IMR-90 (cell line): ENCODE measurements around the gene CFAP52. TPM values are rescaled to one million over a fixed set of nuclear protein-coding genes. Genes with fewer than 3 reads are reported as not detected.

Experiments used
- ATAC-seq: fragments of 200-7000 bp; cut with Tn5 transposase; 2 replicates; pipeline ENCODE4 v1.9.1; 2020; ENCODE audit warnings: low read depth, mild to moderate bottlenecking, moderate library complexity
- BruUV-seq: library from RNA; stranded (reverse); fragments of 400-500 nt; replicated peaks from 2 replicates; lab custom pipeline; 2021; lab: Mats Ljungman, UMichigan
- CTCF ChIA-PET: fragments of 300-600 bp; formaldehyde crosslinking; extraction: SDS; loops from one replicate; lab custom pipeline; 2021; ENCODE audit warnings: antibody characterized with exemption; lab: Yijun Ruan, JAX
- POLR2A ChIA-PET: fragments of 300-600 bp; sonication (Branson Sonifier 250); formaldehyde crosslinking; loops from one replicate; lab custom pipeline; 2022; ENCODE audit warnings: antibody characterized with exemption; ENCODE audit not compliant: unreplicated experiment; lab: Charles Lee
- DNase-seq: peaks from one replicate; pipeline ENCODE4 v3.0.0; 2013
- H2AFZ ChIP-seq: replicated peaks from 2 replicates; pipeline ENCODE3; 2013; ENCODE audit warnings: low read length, mild to moderate bottlenecking; ENCODE audit not compliant: poor library complexity
- H2AK5ac ChIP-seq: 2 replicates; pipeline ENCODE4 v1.6.1; 2013; ENCODE audit warnings: low read depth, low read length, inconsistent platforms
- H2AK9ac ChIP-seq: replicated peaks from 2 replicates; pipeline ENCODE3; 2013; ENCODE audit warnings: mild to moderate bottlenecking, low read depth, low read length, moderate library complexity; ENCODE audit not compliant: poor library complexity
- H2BK120ac ChIP-seq: 2 replicates; pipeline ENCODE4 v1.6.1; 2013; ENCODE audit warnings: low read depth, low read length, inconsistent platforms
- H2BK15ac ChIP-seq: 3 replicates; pipeline ENCODE4 v1.6.1; 2013; ENCODE audit warnings: low read depth, low read length, inconsistent platforms
- H2BK20ac ChIP-seq: 2 replicates; pipeline ENCODE4 v1.6.1; 2013; ENCODE audit warnings: low read depth, mild to moderate bottlenecking, inconsistent platforms, low read length, moderate library complexity
- H2BK5ac ChIP-seq: 2 replicates; pipeline ENCODE4 v1.6.1; 2013; ENCODE audit warnings: mild to moderate bottlenecking, low read depth, low read length, inconsistent platforms; ENCODE audit not compliant: poor library complexity, severe bottlenecking
- H3K14ac ChIP-seq: replicated peaks from 2 replicates; pipeline ENCODE4 v1.6.1; 2013; ENCODE audit warnings: low read depth, low read length, inconsistent platforms
- H3K18ac ChIP-seq: 2 replicates; pipeline ENCODE4 v1.6.1; 2013; ENCODE audit warnings: low read depth, low read length, control low read depth
- H3K23ac ChIP-seq: 2 replicates; pipeline ENCODE4 v1.6.1; 2013; ENCODE audit warnings: low read depth, low read length, inconsistent platforms
- H3K27ac ChIP-seq: 2 replicates; pipeline ENCODE4 v1.5.1; 2013; ENCODE audit warnings: mild to moderate bottlenecking, control low read depth, low read length; ENCODE audit not compliant: insufficient read depth
- H3K27me3 ChIP-seq: 2 replicates; pipeline ENCODE4 v1.6.1; 2013; ENCODE audit warnings: low read length; ENCODE audit not compliant: control insufficient read depth, insufficient read depth
- H3K36me3 ChIP-seq: 2 replicates; pipeline ENCODE4 v1.6.1; 2013; ENCODE audit warnings: low read length, mixed read lengths; ENCODE audit not compliant: control insufficient read depth, insufficient read depth
- H3K4ac ChIP-seq: 2 replicates; pipeline ENCODE4 v1.6.1; 2013; ENCODE audit warnings: low read depth, low read length, inconsistent platforms
- H3K4me1 ChIP-seq: 2 replicates; pipeline ENCODE4 v1.6.1; 2013; ENCODE audit warnings: low read length, mixed read lengths; ENCODE audit not compliant: control insufficient read depth, insufficient read depth
- H3K4me2 ChIP-seq: 2 replicates; pipeline ENCODE4 v1.6.1; 2013; ENCODE audit warnings: low read depth, mild to moderate bottlenecking, control low read depth, low read length, moderate library complexity
- H3K4me3 ChIP-seq: 2 replicates; pipeline ENCODE4 v1.5.1; 2013; ENCODE audit warnings: low read depth, mild to moderate bottlenecking, control low read depth, low read length, moderate library complexity; ENCODE audit not compliant: insufficient read depth
- H3K56ac ChIP-seq: 2 replicates; pipeline ENCODE4 v1.6.1; 2013; ENCODE audit warnings: low read length, inconsistent platforms; ENCODE audit not compliant: insufficient read depth; ENCODE audit errors: extremely low read depth
- H3K79me1 ChIP-seq, 2 experiments: 2 replicates each; pipeline ENCODE4 v1.6.1; 2013; ENCODE audit warnings: low read length in 2 of 2, inconsistent platforms in 1 of 2, low read depth in 1 of 2
- H3K9ac ChIP-seq: 2 replicates; pipeline ENCODE4 v1.6.1; 2013; ENCODE audit warnings: low read depth, low read length, control low read depth
- H3K9me1 ChIP-seq: 2 replicates; pipeline ENCODE4 v1.6.1; 2013; ENCODE audit warnings: low read length, inconsistent platforms; ENCODE audit not compliant: insufficient read depth
- H3K9me3 ChIP-seq: 2 replicates; pipeline ENCODE4 v1.6.1; 2013; ENCODE audit warnings: low read length; ENCODE audit not compliant: control insufficient read depth, insufficient read depth
- H4K20me1 ChIP-seq: 2 replicates; pipeline ENCODE4 v1.6.1; 2013; ENCODE audit warnings: low read length, inconsistent platforms; ENCODE audit not compliant: insufficient read depth
- H4K5ac ChIP-seq: 2 replicates; pipeline ENCODE4 v1.6.1; 2013; ENCODE audit warnings: mild to moderate bottlenecking, low read depth, low read length, control low read depth
- H4K8ac ChIP-seq, 2 experiments: 2 replicates each; pipeline ENCODE4 v1.6.1; 2013; ENCODE audit warnings: low read depth in 2 of 2, low read length in 2 of 2, control low read depth in 1 of 2, inconsistent platforms in 1 of 2
- H4K91ac ChIP-seq: 2 replicates; pipeline ENCODE4 v1.6.1; 2013; ENCODE audit warnings: low read depth, low read length, inconsistent platforms; ENCODE audit not compliant: insufficient read depth
- BHLHE40 ChIP-seq: fragments of 150-350 bp; IDR thresholded peaks from 2 replicates; pipeline ENCODE4 v1.6.1; 2016; ENCODE audit warnings: mild to moderate bottlenecking, low read depth, low read length
- CEBPB ChIP-seq: IDR thresholded peaks from 2 replicates; pipeline ENCODE4 v1.6.1; 2012; ENCODE audit warnings: low read depth, low read length, improper control_type of control experiment
- CHD1 ChIP-seq: IDR thresholded peaks from 2 replicates; pipeline ENCODE4 v1.6.1; 2012; ENCODE audit warnings: low read depth, low read length, improper control_type of control experiment
- CTCF ChIP-seq: conservative IDR thresholded peaks from 2 replicates; pipeline ENCODE4 v1.5.1; 2012; ENCODE audit warnings: mild to moderate bottlenecking, low read depth, low read length, improper control_type of control experiment
- ELK1 ChIP-seq: fragments of 150-350 bp; IDR thresholded peaks from 2 replicates; pipeline ENCODE4 v1.6.1; 2016; ENCODE audit warnings: low read depth, mild to moderate bottlenecking, low read length, moderate library complexity, borderline replicate concordance
- FOS ChIP-seq: fragments of 150-350 bp; IDR thresholded peaks from 2 replicates; pipeline ENCODE4 v1.6.1; 2016; ENCODE audit warnings: low read depth, low read length
- MAFK ChIP-seq: IDR thresholded peaks from 2 replicates; pipeline ENCODE4 v1.6.1; 2012; ENCODE audit warnings: low read depth, low read length, improper control_type of control experiment
- MAZ ChIP-seq: IDR thresholded peaks from 2 replicates; pipeline ENCODE4 v1.6.1; 2012; ENCODE audit warnings: low read depth, mild to moderate bottlenecking, low read length, improper control_type of control experiment, moderate library complexity, borderline replicate concordance
- MXI1 ChIP-seq: IDR thresholded peaks from 2 replicates; pipeline ENCODE4 v1.6.1; 2012; ENCODE audit warnings: low read depth, mild to moderate bottlenecking, low read length, moderate library complexity, borderline replicate concordance
- NFE2L2 ChIP-seq: fragments of 150-350 bp; IDR thresholded peaks from 2 replicates; pipeline ENCODE4 v1.6.1; 2016; ENCODE audit warnings: low read depth, mild to moderate bottlenecking, low read length
- POLR2A ChIP-seq: IDR thresholded peaks from 2 replicates; pipeline ENCODE4 v1.6.1; 2012; ENCODE audit warnings: mild to moderate bottlenecking, low read depth, low read length
- RAD21 ChIP-seq: IDR thresholded peaks from 2 replicates; pipeline ENCODE4 v1.6.1; 2012; ENCODE audit warnings: low read length, improper control_type of control experiment
- RCOR1 ChIP-seq: IDR thresholded peaks from 2 replicates; pipeline ENCODE4 v1.6.1; 2012; ENCODE audit warnings: mild to moderate bottlenecking, low read length, improper control_type of control experiment; ENCODE audit not compliant: insufficient replicate concordance
- RFX5 ChIP-seq: IDR thresholded peaks from 2 replicates; pipeline ENCODE4 v1.8.0; 2012; ENCODE audit warnings: low read depth, mild to moderate bottlenecking, low read length, moderate library complexity
- SMC3 ChIP-seq: fragments of 150-350 bp; IDR thresholded peaks from 2 replicates; pipeline ENCODE4 v1.6.1; 2016; ENCODE audit warnings: low read depth, mild to moderate bottlenecking, antibody characterized with exemption, low read length, moderate library complexity
- USF2 ChIP-seq: fragments of 150-350 bp; IDR thresholded peaks from 2 replicates; pipeline ENCODE4 v1.6.1; 2017; ENCODE audit warnings: mild to moderate bottlenecking, antibody characterized with exemption, low read length, low read depth
- WGBS, 2 experiments: methylation state at CpG; one replicate each; pipeline versions ENCODE4 v1.1.5 to v1.1.7; 2013; ENCODE audit warnings: missing lambda C conversion rate in 2 of 2; ENCODE audit not compliant: insufficient read length in 1 of 2; ENCODE audit errors: extremely low coverage in 2 of 2; 5-methylcytosine and 5-hydroxymethylcytosine counted together
- dilution Hi-C: fragments of 300-500 bp; cut with HindIII; formaldehyde crosslinking; loops from one replicate; pipeline ENCODE4 v1.14.3; 2018; ENCODE audit warnings: low sequenced_read_pairs; ENCODE audit not compliant: unreplicated experiment
- in situ Hi-C: fragments of 300-500 bp; cut with MboI; formaldehyde crosslinking; loops from 3 replicates; pipeline ENCODE4 v1.14.3; 2019; ENCODE audit warnings: low sequenced_read_pairs, inconsistent platforms, mixed read lengths
- intact Hi-C: fragments of 100-400 bp; cut with micrococcal nuclease; formaldehyde crosslinking; loops from 2 replicates; pipeline ENCODE4 v1.10.0; 2022
- polyA plus RNA-seq, 3 experiments: library from polyadenylated mRNA; depleted of rRNA; stranded (reverse); fragments of >200 nt; gene quantifications; 2 replicates each; pipeline ENCODE4 v1.2.3, GENCODE V29; 2012; ENCODE audit warnings: low replicate concordance in 1 of 3
- total RNA-seq: library from RNA; depleted of rRNA; stranded (reverse); fragments of >200 nt; gene quantifications from 2 replicates; pipeline ENCODE4 v1.2.3, GENCODE V29; 2012

Gene CFAP52
- total and polyA plus RNA-seq, 2 of the 4 experiments (the other 2 are of a cell fraction), result 0.22 TPM; not detected in 1

- 70% methylated on average over 2 of the region's 9 CpGs; no CpG with 5 or more reads in 1 of the 2 experiments for WGBS, 2 experiments
- no peak overlapping the region for H3K4ac ChIP-seq
Measured at GRCh38 chr17:9612006-9612405, 35.6 kb downstream of the CFAP52 start.

More at GRCh38 chr17:9612006-9612405, 35.6 kb downstream of the CFAP52 start:
- Histone ChIP-seq H3K36me3 (no peaks in the 10 kb centered on the region), H3K27me3 (no peaks in the 10 kb centered on the region), H2BK120ac (no peak overlapping the region), H3K4me3 (no peak overlapping the region), H3K56ac (no peak overlapping the region), H3K9me3 (no peaks in the 10 kb centered on the region), H2AFZ (no peak overlapping the region), H2BK15ac (no peak overlapping the region), H4K8ac (no peak overlapping the region), H3K4me1 (no peaks in the 10 kb centered on the region), H2BK20ac (no peak overlapping the region), H3K79me1 (no peaks in the 10 kb centered on the region), H3K9ac (no peak overlapping the region), H3K23ac (no peak overlapping the region), H3K14ac (no peak overlapping the region), H2AK9ac (no peak overlapping the region), H3K27ac (no peak overlapping the region), H3K18ac (no peak overlapping the region), H3K9me1 (no peaks in the 10 kb centered on the region), H3K4me2 (no peak overlapping the region), H4K5ac (no peak overlapping the region), H2AK5ac (no peak overlapping the region), H2BK5ac (no peak overlapping the region), H4K91ac (no peak overlapping the region), H4K20me1 (no peaks in the 10 kb centered on the region)
- ATAC-seq, result no peak
- no TSS peak for BruUV-seq
- intact Hi-C loops (no loop called here), in situ Hi-C loops (no loop called here), dilution Hi-C loops (no loop called here)
- no peak for DNase-seq
- ChIA-PET CTCF (no interaction called here), POLR2A (no interaction called here)
- no peak for TF ChIP-seq RFX5
- TF ChIP-seq POLR2A, result no peak
- no peak for TF ChIP-seq RAD21
- no peak for TF ChIP-seq MXI1
- TF ChIP-seq BHLHE40, result no peak
- no peak for TF ChIP-seq SMC3
- TF ChIP-seq CTCF, result no peak
- TF ChIP-seq RCOR1, result no peak
- TF ChIP-seq NFE2L2, result no peak
- no peak for TF ChIP-seq MAZ
- no peak for TF ChIP-seq CHD1
- no peak for TF ChIP-seq FOS
- TF ChIP-seq ELK1, result no peak
- no peak for TF ChIP-seq MAFK
- TF ChIP-seq USF2, result no peak
- no peak for TF ChIP-seq CEBPB
